HepG2 (cell line): ENCODE results near the gene G6PC2. TPM values are rescaled to one million over a fixed set of nuclear protein-coding genes. Genes with fewer than 3 reads are reported as not detected.

ENCODE experiments used
- ATRX ChIP-seq: sonication (generic); formaldehyde crosslinking; IDR thresholded peaks from 2 replicates; pipeline ENCODE4 v1.4.0; 2020; ENCODE audit warnings: missing genetic modification reagents, borderline replicate concordance
- GATA4 ChIP-seq: sonication (generic); IDR thresholded peaks from 2 replicates; pipeline ENCODE4 v1.6.1; 2016; ENCODE audit warnings: antibody characterized with exemption, low read depth, borderline replicate concordance
- HINFP ChIP-seq: sonication (generic); formaldehyde crosslinking; IDR thresholded peaks from 2 replicates; pipeline ENCODE4 v1.4.0; 2020; ENCODE audit warnings: low read depth, mild to moderate bottlenecking, missing genetic modification reagents
- KDM1A ChIP-seq: IDR thresholded peaks from 2 replicates; pipeline ENCODE4 v1.6.1; 2016; ENCODE audit warnings: missing compliant biosample characterization
- KDM6A ChIP-seq: IDR thresholded peaks from 2 replicates; pipeline ENCODE4 v1.6.1; 2016; ENCODE audit warnings: low read depth
- MLLT10 ChIP-seq: sonication (generic); formaldehyde crosslinking; IDR thresholded peaks from 2 replicates; pipeline ENCODE4 v1.4.0; 2020; ENCODE audit warnings: missing genetic modification reagents
- MXD4 ChIP-seq: IDR thresholded peaks from 2 replicates; pipeline ENCODE4 v1.6.1; 2016; ENCODE audit warnings: mild to moderate bottlenecking, missing biosample characterization, missing genetic modification reagents
- NFRKB ChIP-seq: fragments of 450-650 bp; IDR thresholded peaks from 2 replicates; pipeline ENCODE4 v1.6.1; 2017
- RBM39 ChIP-seq: fragments of 200-400 bp; formaldehyde crosslinking; IDR thresholded peaks from one replicate; pipeline ENCODE4 v1.6.1; 2018; ENCODE audit warnings: antibody characterized with exemption, mild to moderate bottlenecking, low read depth, low read length; ENCODE audit not compliant: poor library complexity, severe bottlenecking
- RFXAP ChIP-seq: sonication (generic); formaldehyde crosslinking; IDR thresholded peaks from 2 replicates; pipeline ENCODE4 v1.4.0; 2020; ENCODE audit warnings: missing genetic modification reagents, borderline replicate concordance
- ZKSCAN1 ChIP-seq: fragments of 150-350 bp; IDR thresholded peaks from 2 replicates; pipeline ENCODE4 v1.6.1; 2014; ENCODE audit warnings: low read length
- ZNF33B ChIP-seq: sonication (generic); formaldehyde crosslinking; IDR thresholded peaks from 2 replicates; pipeline ENCODE4 v1.5.1; 2020; ENCODE audit warnings: mild to moderate bottlenecking, missing genetic modification reagents
- ZNF354B ChIP-seq: sonication (generic); formaldehyde crosslinking; IDR thresholded peaks from 2 replicates; pipeline ENCODE4 v1.8.0; 2022; ENCODE audit warnings: mild to moderate bottlenecking, missing genetic modification reagents
- ZNF580 ChIP-seq: IDR thresholded peaks from 2 replicates; pipeline ENCODE4 v1.6.1; 2016; ENCODE audit warnings: low read depth, borderline replicate concordance
- ZNF790 ChIP-seq: sonication (generic); formaldehyde crosslinking; IDR thresholded peaks from 2 replicates; pipeline ENCODE4 v1.8.0; 2022; ENCODE audit warnings: missing genetic modification reagents, mild to moderate bottlenecking, borderline replicate concordance
- ZNF792 ChIP-seq: IDR thresholded peaks from 2 replicates; pipeline ENCODE4 v1.6.1; 2016
- ZSCAN31 ChIP-seq: sonication (generic); formaldehyde crosslinking; IDR thresholded peaks from 2 replicates; pipeline ENCODE4 v1.5.0; 2020; ENCODE audit warnings: low read depth, mild to moderate bottlenecking, missing genetic modification reagents
- ZUFSP ChIP-seq: sonication (generic); formaldehyde crosslinking; IDR thresholded peaks from 2 replicates; pipeline ENCODE4 v1.9.0; 2021; ENCODE audit warnings: missing genetic modification reagents, mild to moderate bottlenecking, borderline replicate concordance
- polyA plus RNA-seq, 8 experiments: library from polyadenylated mRNA; depleted of rRNA in 3 of 8; stranded (reverse) in 7 of 8; unstranded in 1 of 8; fragments of >200 nt; fragmentation: Illumina TruSeq in 4 of 8; extraction: Trizol in 4 of 8; gene quantifications; 2 replicates each; pipeline versions ENCODE4 v1.2.1 to v1.2.3, GENCODE V29; 2011 to 2016; ENCODE audit warnings: low read depth in 4 of 8, missing spikeins in 1 of 8, mixed read lengths in 1 of 8; ENCODE audit not compliant: insufficient read depth in 1 of 8
- total RNA-seq, 5 experiments: library from RNA; depleted of rRNA; stranded (reverse); fragments of >200 nt; fragmentation: Illumina TruSeq; extraction: Trizol; gene quantifications; 2 replicates each; pipeline ENCODE4 v1.2.3, GENCODE V29; 2016; ENCODE audit warnings: low read depth in 1 of 5
- TF ChIP-seq, protein P1 (sequence below): sonication (generic); formaldehyde crosslinking; IDR thresholded peaks from 2 replicates; pipeline ENCODE4 v1.5.1; 2020; ENCODE audit warnings: mild to moderate bottlenecking, missing genetic modification reagents, moderate library complexity
- TF ChIP-seq, protein P2 (sequence below): sonication (generic); formaldehyde crosslinking; IDR thresholded peaks from 2 replicates; pipeline ENCODE4 v1.8.1; 2023; ENCODE audit warnings: missing genetic modification reagents, inconsistent platforms, borderline replicate concordance
- TF ChIP-seq, protein P3 (sequence below): sonication (generic); formaldehyde crosslinking; IDR thresholded peaks from 2 replicates; pipeline ENCODE4 v1.4.0; 2020; ENCODE audit warnings: mild to moderate bottlenecking, missing genetic modification reagents
- TF ChIP-seq, protein P4 (sequence below): IDR thresholded peaks from 2 replicates; pipeline ENCODE4 v1.6.1; 2016; ENCODE audit warnings: missing compliant biosample characterization, missing genetic modification reagents, borderline replicate concordance

G6PC2 gene
- total and polyA plus RNA-seq, 2 of the 13 experiments (the other 11 are each of a cell fraction or from before 2014, with no cell fraction given): not detected

DNA sequence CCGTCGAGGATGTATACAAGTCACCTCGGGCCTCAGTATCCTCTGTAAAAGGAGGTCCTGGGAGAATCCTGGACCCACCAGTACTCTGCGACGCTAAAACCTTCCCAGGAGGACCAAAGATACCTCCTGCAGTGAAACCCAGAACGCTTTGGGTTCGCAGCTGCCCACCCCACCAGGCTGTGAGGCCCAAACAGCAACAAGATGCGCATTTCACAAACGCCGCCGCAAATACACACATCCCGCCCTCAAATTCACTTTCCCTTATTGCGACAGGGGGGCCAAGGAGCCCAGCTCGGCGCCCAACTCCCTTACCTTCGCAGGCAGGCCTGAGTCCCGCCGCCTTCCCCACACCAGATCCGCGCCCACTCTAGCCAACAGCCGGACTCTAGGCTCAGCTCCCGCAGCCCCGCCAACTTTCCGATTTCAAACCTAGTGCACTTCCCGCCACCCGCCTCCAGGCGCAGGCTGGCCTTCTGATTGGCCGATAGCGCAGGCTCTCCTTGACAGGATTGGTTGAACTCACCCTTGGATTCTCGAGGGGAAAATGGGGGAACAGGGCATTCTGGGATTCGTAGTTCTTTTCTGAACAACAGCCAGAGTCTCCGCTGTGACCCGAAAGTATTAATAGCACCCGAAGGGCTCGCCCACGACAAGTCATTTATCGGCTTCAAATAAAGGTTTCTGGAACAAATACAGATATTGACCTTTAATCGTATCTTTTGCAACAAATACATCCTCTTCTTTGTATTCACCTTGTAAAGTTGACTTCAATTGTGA, 10.9 kb upstream of the G6PC2 start, which contains the start of gene SPC25 (continued):
- TF ChIP-seq, protein P1, sequence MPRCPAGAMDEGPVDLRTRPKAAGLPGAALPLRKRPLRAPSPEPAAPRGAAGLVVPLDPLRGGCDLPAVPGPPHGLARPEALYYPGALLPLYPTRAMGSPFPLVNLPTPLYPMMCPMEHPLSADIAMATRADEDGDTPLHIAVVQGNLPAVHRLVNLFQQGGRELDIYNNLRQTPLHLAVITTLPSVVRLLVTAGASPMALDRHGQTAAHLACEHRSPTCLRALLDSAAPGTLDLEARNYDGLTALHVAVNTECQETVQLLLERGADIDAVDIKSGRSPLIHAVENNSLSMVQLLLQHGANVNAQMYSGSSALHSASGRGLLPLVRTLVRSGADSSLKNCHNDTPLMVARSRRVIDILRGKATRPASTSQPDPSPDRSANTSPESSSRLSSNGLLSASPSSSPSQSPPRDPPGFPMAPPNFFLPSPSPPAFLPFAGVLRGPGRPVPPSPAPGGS: peak; percentile 89
- TF ChIP-seq MXD4 (peak; percentile 76), HINFP (CRISPR knock-in tag) (no peak), ZSCAN31 (CRISPR knock-in tag) (peak; percentile 60; the same call in 1 of the 2 replicates), ZKSCAN1 (no peak), RBM39 (no peak), ZNF580 (peak; percentile 62; the same call in 1 of the 2 replicates), ZNF354B (CRISPR knock-in tag) (no peak), NFRKB (no peak), ZNF33B (CRISPR knock-in tag) (peak; percentile 55; the same call in 1 of the 2 replicates), ZNF790 (no peak), ATRX (CRISPR knock-in tag) (no peak), ZNF792 (CRISPR knock-in tag) (0 out of 2 replicates have a peak, but pooled peaks have one; percentile 73), KDM1A (no peak), GATA4 (no peak), RFXAP (CRISPR knock-in tag) (peak; percentile 88; the same call in 1 of the 2 replicates), MLLT10 (CRISPR knock-in tag) (no peak), KDM6A (no peak), ZUFSP (no peak)
- TF ChIP-seq, protein P2, sequence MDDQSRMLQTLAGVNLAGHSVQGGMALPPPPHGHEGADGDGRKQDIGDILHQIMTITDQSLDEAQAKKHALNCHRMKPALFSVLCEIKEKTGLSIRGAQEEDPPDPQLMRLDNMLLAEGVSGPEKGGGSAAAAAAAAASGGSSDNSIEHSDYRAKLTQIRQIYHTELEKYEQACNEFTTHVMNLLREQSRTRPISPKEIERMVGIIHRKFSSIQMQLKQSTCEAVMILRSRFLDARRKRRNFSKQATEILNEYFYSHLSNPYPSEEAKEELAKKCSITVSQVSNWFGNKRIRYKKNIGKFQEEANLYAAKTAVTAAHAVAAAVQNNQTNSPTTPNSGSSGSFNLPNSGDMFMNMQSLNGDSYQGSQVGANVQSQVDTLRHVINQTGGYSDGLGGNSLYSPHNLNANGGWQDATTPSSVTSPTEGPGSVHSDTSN (CRISPR knock-in tag): no peak
- TF ChIP-seq, protein P3, sequence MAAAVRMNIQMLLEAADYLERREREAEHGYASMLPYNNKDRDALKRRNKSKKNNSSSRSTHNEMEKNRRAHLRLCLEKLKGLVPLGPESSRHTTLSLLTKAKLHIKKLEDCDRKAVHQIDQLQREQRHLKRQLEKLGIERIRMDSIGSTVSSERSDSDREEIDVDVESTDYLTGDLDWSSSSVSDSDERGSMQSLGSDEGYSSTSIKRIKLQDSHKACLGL (CRISPR knock-in tag): peak; percentile 36; the same call in 1 of the 2 replicates
- TF ChIP-seq, protein P4, sequence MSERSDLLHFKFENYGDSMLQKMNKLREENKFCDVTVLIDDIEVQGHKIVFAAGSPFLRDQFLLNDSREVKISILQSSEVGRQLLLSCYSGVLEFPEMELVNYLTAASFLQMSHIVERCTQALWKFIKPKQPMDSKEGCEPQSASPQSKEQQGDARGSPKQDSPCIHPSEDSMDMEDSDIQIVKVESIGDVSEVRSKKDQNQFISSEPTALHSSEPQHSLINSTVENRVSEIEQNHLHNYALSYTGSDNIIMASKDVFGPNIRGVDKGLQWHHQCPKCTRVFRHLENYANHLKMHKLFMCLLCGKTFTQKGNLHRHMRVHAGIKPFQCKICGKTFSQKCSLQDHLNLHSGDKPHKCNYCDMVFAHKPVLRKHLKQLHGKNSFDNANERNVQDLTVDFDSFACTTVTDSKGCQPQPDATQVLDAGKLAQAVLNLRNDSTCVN (CRISPR knock-in tag): no peak
